Stimulated activated CD4-positive, alpha-beta T cell treated with anti-CD3 and anti-CD28 coated beads, TNF-alpha, amount 100 ng/mL, for 4 hours (primary cell): ENCODE data around the gene CSTPP1.
"Not testable (repeated sequence)": the region's sequence is repeated elsewhere in the genome, so short reads cannot be mapped to it uniquely, and the experiment has no call there.

ENCODE experiments used
- DNase-seq, 3 experiments: peaks; one replicate each; pipeline ENCODE4 v3.0.0-alpha.2; 2020; ENCODE audit warnings: low read depth in 3 of 3

The CSTPP1 gene

DNA sequence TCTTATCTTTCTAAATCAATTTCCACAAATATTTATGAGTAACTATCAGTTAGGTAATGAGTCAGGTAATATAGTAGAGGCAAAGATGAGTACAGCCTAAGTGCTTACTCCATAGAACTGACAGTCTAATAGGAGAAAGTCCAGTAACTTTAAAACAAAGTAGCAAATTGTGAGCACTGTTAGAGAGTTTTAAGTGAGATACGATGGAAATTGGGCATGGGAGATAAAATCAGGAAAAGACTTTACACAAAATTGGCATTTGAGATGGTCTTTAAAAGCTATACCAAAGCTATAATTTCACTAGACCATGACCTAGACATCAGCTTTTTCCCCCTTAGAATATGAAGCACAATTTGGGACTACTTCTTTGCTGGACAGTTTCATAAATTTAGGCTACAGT lies 113.7 kb downstream of the CSTPP1 start:
- no peak for DNase-seq

DNA sequence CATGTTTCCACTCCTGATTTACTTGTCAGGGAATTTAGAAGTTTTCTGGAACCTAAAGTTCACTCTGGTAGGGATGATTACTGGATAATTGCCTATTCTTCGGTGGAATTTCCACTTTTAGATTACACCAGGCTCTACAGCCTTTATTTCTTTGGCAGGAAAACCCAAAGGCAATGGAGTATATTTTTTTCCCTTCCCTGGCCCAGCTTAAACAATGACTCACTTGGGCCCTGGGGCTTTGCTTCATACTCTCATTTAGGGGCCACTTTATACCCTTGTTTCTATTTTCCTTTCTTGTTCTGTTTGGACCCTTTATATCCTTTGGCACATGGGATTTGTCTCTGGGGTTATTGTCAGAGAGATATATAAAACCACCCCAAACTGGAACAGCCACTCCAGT lies 114.7 kb downstream of the CSTPP1 start:
- DNase-seq, result no peak

DNA sequence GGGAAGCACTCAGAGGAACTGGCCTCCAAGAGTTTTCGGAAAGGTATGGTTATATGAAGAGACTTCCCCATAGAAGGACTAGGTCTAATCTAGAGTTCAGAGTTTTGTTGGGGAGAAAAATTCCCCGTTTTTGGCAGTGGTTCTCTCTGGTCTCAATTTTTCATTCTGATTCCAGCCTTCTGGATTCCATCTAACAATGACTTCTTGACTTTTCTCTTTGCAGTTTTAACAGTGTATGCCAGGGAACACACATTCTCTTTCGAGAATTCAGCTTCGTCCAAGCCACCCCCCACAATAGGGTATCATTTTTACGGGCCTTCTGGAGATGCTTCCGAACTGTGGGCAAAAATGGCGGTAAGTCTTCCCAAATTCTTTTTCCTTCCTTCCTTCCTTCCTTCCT lies 115.6 kb downstream of the CSTPP1 start:
- DNase-seq, result no peak

DNA sequence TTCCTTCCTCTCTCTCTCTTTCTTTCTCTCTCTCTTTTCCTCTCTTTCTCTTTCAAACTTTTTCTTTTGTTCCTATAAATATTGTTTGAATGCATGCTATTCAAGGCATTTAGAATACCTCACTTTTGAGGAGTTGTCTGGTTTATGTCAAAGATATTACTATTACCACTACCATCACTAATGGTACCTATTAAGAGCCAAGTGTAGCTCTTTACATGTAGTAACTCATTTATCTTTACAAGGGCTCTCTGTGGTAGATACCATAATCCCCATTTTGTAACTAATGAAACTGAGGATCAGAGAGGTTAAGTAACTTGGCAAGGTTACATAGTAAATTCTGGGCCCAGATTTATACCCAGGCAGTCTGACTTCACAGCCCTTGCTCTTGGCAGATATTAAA lies 116.0 kb downstream of the CSTPP1 start:
- no peak for DNase-seq

DNA sequence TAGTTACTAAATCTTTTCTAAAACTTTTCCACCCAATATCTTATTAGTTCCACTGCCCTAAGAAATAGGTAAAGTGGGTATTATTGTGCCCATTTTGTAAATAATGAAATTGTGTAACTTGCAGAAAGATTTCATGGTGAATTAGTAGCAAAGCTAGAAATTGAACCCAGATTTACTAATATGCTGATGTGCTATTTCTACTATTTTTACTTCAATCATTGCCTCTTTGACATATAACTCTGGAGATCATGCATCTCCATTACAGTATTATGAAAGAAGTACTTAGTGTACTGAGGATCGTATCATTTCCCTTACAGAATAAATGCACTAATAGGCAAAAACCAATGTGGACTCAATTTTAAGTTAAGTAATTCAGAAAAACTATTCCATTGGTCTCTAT lies 119.0 kb downstream of the CSTPP1 start:
- DNase-seq, result no peak

DNA sequence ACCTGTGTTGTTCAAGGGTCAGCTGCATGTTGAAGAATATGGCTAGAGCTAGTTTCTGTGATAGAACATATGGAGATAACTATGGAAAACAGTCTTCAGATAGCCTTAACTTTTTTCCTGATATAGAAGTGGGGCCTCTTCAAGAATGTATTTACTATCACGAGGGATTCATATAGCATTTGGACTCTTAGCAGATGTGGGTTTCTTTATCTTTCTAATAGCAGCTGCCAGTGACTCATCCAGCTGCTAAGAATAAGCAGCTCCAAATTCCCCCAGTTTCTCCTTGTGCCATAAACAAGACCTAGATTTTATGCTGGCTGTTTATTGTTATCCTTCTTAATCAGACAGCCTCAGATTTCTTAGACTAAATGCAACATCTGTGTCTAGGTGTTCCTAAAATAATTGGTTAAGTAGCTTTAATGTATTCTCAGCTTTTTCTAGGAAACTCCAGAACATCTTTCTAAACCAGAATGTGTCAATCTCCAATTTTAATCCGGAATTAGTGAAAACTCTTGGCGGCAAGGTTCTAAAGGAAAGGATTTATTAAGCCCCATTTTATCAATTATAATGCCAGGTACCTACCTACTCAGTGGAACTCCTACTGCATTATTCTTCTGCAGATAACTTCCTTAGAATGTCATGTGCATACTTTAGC lies 119.8 kb downstream of the CSTPP1 start:
- DNase-seq, result no peak

DNA sequence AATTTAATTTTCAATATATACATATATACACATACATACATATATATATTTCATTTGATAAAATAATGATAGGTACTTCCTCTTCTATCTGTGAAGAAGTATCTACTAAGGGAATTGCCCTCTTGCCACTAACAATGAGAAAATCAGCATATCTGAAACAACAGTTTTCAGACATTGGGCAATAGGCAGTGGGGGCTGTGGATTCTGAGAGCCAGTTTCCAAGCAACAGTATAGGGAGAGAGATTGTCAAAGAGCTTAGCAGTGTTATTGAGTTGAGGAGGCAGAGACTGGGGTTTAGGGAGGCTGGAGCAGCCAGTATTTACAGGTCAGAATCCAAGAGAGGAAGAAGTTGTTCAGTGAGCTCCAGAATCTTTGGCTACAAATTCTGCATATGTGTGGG lies 120.8 kb downstream of the CSTPP1 start:
- no peak for DNase-seq

DNA sequence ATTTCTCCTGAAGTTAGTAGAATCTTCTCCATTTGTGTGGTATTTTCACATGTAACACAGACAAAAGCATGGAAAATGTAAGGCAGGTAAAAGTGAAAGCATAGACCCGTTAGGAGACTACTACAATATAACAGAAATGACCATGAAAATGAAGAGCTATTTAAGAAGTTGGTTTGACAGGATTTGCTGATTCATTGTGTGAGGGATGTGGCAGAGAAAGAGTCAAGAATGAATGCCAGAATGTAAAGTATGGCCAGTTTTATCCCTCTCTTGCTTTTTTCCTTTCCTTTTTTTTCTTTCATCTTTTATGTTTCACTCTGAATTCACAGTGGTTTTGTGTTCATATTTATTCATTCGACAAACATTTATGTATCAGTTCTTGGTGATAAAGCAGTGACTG lies 124.2 kb downstream of the CSTPP1 start:
- DNase-seq, result no peak

DNA sequence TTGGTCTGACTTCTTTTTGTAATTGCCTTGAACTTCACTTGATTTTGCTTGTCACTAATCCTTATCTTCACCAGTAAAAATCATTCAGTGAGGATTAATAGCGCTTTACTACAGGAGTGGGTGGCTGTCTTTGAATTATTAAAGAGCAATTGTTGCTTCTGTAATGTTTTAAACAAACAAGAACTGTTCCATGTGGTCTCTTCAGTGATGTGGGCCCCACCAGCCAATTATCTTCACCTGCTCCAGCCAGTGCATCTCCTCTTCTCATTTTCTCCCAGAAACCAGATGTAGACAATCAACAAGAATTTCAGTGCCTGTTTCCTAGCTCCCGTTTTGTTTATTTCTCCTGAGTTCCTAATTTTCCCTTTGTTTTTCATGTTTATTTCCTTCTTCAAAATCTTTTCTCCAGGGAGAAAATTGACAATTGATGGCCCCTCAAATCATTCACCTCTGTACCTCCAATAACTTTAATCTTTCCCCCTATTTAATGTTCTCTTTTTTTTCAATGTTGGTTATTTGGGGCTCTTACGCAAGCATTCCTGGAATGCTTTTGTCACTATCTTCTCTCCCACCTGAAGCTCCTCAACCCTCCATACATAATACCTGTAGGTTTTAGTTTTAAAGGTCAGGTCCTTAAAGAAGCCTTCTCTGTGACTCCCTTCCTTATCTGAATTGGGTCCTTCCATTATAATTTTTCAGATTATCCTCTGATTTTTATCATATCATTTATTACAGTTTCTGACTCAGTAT lies 125.0 kb downstream of the CSTPP1 start:
- DNase-seq, result no peak

DNA sequence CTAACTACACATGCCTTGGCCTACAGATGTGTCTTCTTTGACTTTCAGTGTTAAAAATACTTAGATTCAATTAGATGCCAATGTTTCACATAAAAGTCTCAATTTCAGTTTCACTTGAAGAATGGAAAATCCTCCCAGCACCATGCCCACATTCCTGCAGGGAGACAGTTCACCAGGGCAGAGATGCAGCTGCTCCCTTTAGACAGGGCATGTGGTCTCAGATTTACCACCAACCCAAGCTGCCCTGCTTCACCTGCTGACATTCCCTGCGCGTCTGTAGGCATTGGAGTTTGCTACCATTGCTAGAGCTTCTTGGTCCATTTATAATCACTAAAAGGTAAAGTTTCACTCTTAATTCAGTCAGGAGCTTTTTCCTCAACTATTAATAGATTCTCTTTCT lies 126.2 kb downstream of the CSTPP1 start:
- no peak for DNase-seq

DNA sequence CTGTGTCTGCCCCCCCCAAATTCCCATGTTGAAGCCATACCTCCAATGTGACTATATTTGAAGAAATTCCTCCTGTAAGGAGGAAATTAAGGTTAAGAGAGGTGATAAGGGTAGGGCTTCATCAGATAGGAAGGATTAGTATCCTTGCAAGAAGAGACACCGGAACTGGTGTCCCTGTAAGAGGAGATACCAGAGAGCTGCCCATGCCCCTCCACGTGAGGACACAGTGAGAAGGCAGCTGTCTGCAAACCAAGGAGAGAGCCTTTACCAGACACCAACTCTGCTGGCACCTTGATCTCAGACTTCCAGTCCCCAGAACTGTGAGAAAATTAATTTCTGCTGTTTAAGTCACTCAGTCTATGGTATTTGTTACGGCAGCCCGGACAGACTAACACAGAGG lies 130.8 kb downstream of the CSTPP1 start:
- DNase-seq, result no peak

DNA sequence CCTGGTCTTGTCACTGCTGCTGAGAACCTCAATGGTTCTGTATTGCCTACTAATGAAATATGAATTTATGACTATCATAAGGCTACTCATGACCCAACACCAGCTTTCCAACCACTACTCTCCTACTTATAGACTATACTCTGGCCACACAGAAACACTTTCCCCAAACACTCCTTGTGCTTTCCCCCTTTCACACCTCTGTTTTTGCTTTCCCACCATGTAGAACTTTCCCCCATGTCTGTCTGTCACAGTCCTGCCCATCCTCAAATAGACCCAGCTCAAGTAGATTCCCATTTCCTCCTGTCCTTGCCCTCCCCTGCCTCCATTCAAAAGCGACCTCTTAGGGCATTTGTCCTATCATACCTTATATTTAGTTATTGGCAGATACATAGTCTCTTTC lies 134.2 kb downstream of the CSTPP1 start:
- DNase-seq, result no peak

DNA sequence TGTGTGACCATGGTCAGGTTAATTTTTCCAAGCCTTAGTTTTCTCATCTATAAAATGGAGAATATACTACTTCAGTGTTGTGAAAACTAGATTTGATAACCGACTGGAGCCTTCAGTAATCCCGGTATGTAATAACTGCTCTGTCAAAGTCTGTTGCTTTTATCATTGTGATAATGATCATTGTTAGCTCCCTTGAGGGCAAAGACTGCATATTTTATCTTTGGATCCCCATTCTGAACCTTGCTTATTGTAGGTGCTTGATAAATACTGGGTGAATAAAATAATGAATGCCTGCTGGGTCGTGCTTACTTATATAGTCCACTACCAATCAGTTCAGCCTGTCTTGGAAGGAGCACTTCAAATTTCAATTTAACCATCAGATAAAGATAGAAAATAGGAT lies 134.8 kb downstream of the CSTPP1 start:
- DNase-seq, result no peak

DNA sequence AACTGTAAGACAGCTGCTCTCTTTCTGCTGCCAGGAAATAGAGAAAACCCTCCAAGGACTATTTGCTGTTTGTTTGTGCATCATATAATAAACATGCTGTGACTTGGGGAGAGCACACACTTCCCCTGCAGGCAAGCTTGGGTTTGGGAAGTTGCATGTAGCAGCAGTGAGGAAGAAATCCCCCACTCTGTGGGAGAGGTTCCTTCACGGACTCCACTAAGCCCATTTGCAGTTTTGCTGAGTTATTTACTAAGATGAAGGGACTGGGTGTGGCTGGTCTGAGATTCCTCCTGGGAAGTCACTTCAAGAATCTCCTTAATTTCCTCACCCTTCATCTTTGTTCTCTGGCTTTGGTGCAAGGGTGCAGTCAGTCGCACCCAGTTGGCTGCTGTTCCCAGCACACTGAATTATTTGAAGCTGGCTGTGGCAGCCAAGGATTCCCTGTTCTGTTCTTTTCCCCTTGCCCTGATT lies 135.3 kb downstream of the CSTPP1 start:
- DNase-seq, result no peak

DNA sequence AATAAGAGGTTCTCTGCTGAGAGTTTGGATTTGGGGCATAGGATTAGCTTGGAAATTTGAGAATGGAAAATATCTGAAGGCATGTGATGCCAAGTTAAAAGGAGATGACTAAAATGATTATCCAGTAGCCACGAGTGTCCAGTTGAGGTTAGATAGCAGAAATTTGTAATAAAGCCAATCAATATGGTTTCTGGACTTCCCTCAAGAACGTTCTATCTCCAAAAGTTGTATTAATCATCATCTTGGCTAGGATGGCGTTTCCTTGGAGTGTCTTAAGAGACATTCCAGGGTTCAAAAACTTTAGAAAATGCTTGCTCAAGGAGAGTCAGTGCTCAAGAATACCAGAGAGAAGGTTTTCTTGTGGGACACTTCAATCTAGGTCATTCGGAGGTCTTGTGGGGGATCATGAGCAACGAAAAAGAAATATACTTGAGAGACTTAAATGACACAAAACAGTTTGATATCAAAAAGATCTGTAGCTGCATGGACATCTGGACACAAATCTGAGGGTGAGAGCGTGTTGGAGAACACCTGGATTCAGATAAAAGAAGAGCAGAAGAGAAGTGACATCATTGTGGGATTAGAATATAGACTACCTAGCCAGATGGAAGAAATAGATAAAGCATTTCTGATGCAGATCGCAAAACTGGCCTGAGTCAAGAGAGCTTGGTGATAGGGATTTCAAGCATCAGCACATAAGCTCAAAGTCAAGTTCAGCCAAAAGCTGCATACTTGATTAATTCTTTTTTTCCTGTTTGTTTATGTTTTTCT lies 142.4 kb downstream of the CSTPP1 start:
- DNase-seq, result no peak

DNA sequence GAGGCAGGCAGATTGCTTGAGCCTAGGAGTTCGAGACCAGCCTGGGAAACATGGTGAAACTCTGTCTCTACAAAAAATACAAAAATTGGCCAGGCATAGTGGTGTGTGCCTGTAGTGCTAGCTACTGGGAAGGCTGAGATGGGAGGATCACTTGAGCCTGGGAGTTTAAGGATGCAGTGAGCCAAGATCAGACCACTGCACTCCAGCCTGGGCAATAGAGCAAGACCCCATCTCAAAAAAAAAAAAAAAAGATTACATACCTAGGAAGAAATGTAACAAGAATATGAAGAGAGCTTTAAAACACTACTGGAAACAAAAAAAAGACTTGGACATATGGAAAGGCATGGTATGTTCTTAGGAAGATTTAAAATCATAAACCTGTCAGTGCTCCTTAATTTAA lies 144.2 kb downstream of the CSTPP1 start:
- not testable (repeated sequence) for DNase-seq

DNA sequence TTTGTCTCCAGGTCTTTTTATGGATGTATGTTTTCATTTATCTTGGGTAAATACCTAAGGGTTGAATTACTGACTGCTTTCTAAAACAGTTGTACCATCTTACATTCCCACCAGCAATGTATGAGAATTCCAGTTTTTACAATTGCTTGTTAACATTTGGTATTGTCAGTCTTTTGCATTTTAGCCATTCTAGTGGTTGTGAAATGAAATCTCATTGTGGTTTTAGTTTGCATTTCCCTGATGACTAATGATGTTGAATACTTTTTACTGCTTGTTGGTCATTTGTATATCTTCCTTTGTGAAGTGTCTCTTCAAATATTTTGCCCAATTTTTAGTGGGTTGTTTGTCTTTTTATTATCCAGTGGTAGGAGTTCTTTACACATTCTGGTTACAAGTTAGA lies 147.4 kb downstream of the CSTPP1 start:
- DNase-seq, result no peak

DNA sequence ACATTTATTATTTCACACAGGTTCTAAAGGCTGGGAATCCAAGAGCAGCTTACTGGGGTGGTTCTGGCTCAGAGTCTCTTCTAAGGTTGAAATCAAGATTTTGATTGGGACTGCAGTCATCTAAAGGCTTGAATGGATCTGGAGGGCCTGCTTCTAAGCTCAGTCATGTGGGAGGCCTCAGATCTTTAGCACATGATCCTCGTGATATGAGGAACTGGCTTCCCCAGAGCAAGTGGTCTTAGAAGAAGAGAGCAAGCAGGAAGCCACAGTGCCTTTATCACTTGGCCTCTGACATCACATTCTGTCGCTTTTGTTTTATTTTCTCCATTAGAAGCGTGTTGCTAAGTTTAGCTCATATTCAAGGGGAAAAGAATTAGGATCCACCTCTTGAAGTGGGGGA lies 151.2 kb downstream of the CSTPP1 start:
- DNase-seq, result no peak

DNA sequence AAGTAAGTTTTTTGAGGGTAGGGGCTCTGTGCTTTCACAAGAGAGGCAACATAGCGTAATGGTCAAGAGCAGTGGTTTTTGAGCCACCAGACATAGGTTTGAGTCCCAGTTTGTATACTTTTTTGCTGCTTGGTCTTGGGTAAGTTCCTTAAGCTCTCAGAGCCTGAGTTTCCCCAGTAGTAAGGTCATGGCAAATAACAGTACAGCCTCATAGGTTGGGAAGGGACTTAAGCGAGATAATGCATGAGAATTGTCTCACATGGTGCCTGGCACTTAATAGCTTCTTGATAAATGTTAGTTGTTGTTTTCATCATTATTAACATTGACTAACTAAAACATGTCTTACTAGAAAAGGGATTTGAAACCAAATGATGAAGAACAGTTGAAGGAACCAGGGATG lies 157.0 kb downstream of the CSTPP1 start:
- no peak for DNase-seq

DNA sequence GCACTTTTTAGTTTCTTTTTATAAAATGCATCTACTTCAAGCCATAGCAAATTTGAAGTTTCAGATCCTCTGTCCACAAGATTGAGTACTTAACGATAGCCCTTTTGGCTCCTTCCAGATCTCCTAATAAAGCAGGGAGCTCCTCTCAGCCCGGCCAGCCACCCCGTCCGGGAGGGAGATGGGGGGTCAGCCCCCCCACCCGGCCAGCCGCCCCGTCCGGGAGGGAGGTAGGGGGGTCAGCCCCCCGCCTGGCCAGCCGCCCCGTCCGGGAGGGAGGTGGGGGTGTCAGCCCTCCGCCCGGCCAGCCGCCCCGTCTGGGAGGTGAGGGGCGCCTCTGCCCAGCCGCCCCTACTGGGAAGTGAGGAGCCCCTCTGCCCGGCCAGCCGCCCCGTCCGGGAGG lies 160.3 kb downstream of the CSTPP1 start:
- DNase-seq, result not testable (repeated sequence)

DNA sequence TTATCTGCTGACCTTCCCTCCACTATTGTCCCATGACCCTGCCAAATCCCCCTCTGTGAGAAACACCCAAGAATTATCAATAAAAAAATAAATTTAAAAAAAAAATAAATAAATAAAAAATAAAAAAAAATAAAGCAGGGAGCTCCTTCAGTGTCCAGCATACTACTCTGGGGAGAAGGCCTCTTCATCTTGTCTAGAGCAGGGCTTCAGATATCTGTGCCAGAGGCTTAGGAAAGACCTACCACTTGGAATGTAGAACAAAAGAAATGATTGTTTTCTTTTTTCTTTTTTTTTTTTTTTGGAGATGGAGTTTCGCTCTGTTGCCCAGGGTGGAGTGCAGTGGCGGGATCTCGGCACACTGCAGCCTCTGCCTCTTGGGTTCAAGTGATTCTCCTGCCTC lies 161.7 kb downstream of the CSTPP1 start:
- DNase-seq, result not testable (repeated sequence)

DNA sequence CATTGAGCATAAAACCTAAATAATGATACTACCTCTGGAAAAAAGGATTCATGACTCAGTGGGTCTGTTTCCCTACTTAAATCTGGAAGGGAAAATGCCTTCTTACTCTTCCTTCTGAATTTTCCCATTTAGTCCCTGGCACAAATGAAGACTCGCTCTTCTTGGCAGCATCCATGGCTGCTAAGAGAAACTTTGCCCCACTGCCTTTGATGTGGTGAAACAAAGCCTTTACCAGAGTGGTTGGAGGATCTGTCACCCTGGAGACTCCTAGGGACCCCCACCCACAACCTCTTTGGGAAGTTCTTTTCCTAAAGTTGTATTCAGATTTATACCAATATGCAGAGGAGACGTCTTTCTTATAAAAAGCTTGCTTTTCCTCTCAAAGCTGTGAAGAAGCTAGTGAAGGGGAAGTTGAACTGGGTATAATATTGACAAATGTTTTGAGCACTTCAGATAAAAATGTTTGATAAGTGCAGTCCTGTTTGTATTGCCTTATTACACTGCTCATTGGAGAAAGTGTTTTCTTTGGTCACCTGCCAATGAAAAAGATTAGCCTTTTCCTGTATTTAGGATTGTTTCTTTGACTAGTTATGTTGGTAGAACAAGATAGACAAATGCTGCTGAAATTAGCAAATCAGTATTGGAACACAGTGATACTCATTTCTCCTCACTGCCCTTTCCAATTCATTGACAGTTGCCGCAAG lies 162.8 kb downstream of the CSTPP1 start:
- DNase-seq, result no peak
